GM12874 (cell line): ENCODE measurements around the gene ZNF550.

Source experiments
- CTCF ChIP-seq: IDR thresholded peaks from 2 replicates; pipeline ENCODE4 v1.5.1; 2011; ENCODE audit warnings: low read depth, mild to moderate bottlenecking, control low read depth, low read length, moderate library complexity; ENCODE audit not compliant: insufficient read depth

ZNF550 gene

DNA sequence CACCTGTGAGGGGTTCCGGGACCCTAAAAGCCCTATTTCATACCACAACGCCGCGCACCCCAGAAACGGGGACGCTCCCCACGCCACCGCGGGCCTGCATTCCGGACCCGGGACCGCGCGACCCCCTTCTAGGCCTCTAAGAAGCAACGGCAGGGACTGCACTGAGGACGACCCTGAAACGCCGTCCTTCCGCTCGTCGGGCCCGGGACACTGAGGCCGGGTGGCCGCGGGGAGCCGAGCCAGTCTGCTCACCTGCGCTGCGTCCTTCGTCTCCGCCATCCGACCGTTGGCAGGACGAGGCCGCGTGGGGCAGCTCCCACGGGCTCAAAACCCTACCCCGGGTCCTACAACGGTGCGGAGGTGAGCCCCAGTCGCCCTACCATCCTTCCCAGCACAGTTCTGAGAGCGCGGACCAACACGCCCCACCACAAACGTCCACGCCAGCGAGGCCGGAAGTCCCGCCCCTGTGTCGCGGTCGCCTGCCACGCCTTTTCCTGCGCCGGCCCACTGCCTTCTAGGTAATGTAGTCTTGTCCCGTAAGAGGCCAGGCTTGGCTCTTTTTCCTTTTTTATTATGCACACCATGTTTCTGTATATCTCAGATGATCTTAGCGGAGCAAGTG lies at the start of gene ZNF550:
Gene ZNF550, minus strand, starts transcription at position 460 of the 622 bp plus-strand sequence. Its CDS starts 181 bp downstream, at position 279.
- TF ChIP-seq CTCF: no peak

GRCh38 chr19:57606931-57607330 lies 47.3 kb upstream of the ZNF550 start:
- no peak for TF ChIP-seq CTCF

DNA sequence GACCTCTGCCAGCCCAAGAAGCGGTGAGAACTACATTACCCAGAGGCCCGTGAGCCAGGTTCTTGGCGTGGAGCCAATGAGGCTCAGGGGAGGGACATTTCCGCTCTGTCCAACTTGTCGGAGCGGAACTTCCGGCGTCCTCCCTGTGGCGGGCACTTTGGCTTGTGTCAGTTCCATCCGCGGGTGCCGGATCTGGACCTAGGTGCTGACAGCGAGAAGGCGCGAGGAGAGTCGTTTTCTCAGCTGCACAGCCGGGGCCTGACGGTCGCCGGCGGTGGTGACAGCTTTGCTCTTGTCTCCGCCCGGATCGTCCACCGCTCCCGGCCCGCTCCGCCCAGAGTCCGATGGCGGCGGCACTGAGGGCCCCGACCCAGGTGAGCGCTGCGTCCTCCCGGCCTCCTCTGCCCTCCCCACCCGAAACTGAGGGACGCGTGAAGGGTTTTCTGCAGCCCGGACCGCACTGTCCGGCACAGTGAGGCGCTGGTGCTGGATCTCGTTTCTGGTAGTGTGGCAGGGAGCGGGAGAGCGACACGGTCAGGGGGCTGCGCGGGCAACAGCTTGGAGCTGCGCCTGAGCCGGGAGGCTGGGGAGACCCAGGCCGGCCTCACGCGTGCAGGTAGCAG lies 40.2 kb upstream of the ZNF550 start, which contains the start of gene ZNF530:
Gene ZNF530, plus strand, starts transcription at position 125 of the 623 bp plus-strand sequence. CDS start 4,461 bp downstream, outside the sequence.
- TF ChIP-seq CTCF: no peak

DNA sequence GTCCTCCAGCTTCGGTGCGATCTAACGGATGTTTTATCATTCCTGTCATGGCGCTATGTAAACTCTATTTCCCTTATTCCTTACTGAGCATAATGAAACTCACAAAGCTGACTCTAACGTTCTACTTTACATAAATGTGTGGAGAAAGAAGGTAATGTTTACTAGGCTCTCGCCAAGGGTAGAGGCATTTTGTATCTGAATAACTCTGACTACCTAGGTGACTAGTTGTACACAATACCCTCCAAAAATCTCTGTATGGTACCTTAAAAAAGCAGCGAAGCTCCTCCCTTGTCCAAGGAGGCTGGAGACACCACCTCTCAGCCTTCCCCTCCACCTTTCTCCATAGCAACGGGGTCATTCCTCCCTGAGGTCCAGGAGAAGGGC lies 39.7 kb upstream of the ZNF550 start:
- TF ChIP-seq CTCF: no peak

GRCh38 chr19:57587529-57587928 lies 27.9 kb upstream of the ZNF550 start:
- TF ChIP-seq CTCF: no peak

GRCh38 chr19:57583521-57584416 lies 24.1 kb upstream of the ZNF550 start, which contains the start of gene ZIK1:
Gene ZIK1 (plus strand): TSS chr19:57584145. CDS start chr19:57584357, 212 bp downstream.
- TF ChIP-seq CTCF: no peak

DNA sequence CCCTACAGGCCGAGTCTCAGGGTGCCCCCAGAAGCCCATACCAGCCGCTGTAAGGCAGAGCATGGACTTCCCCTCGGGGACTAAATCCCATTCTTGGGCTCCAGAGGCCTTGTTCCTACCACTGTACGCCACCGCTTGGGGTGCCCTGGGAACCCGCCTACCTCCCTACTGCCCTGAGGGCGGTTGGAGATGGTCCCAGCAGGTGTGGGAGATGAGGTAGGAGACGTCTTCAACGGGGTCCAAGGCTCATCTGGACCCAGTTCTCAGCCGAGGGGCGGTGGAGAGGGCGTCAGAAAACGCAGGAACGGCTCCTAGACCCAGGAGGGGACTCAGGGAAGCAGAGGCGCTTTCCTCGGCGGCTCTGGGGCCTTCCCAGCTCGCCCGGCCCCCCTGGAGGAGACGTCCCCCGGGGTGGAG lies 23.4 kb upstream of the ZNF550 start:
- no peak for TF ChIP-seq CTCF
